Bronchial epithelial cell (primary cell): ENCODE measurements around the gene NUB1. TPM values are rescaled to one million over a fixed set of nuclear protein-coding genes. Genes with fewer than 3 reads are reported as not detected.

ENCODE experiments used
- DNase-seq: peaks from one replicate; pipeline ENCODE4 v3.0.0-alpha.2; 2010; ENCODE audit warnings: low read depth
- FAIRE-seq: peaks from 2 replicates; lab custom pipeline; 2011; peaks lifted over from hg19 to GRCh38; lab: Jason Lieb, UNC
- H3K27me3 ChIP-seq: 2 replicates; pipeline ENCODE4 v1.5.1; 2011; ENCODE audit warnings: low read length; ENCODE audit not compliant: control insufficient read depth, insufficient read depth
- H3K36me3 ChIP-seq: 2 replicates; pipeline ENCODE4 v1.5.1; 2011; ENCODE audit warnings: low read length; ENCODE audit not compliant: control insufficient read depth, insufficient read depth
- H3K4me3 ChIP-seq: 2 replicates; pipeline ENCODE4 v1.5.1; 2011; ENCODE audit warnings: mild to moderate bottlenecking, low read depth, low read length, control low read depth
- total RNA-seq: library from RNA; depleted of rRNA; stranded (reverse); fragments of >200 nt; gene quantifications from 2 replicates; pipeline ENCODE4 v1.2.1, GENCODE V29; 2014
- TF ChIP-seq, protein P1 (sequence below): IDR thresholded peaks from 2 replicates; pipeline ENCODE4 v1.5.1; 2011; ENCODE audit warnings: mild to moderate bottlenecking, moderate library complexity, low read length, control low read depth, inconsistent platforms; ENCODE audit not compliant: insufficient read depth, severe bottlenecking

The NUB1 gene
- total RNA-seq, 1 donor from 2014 or later = 34.0 TPM

DNA sequence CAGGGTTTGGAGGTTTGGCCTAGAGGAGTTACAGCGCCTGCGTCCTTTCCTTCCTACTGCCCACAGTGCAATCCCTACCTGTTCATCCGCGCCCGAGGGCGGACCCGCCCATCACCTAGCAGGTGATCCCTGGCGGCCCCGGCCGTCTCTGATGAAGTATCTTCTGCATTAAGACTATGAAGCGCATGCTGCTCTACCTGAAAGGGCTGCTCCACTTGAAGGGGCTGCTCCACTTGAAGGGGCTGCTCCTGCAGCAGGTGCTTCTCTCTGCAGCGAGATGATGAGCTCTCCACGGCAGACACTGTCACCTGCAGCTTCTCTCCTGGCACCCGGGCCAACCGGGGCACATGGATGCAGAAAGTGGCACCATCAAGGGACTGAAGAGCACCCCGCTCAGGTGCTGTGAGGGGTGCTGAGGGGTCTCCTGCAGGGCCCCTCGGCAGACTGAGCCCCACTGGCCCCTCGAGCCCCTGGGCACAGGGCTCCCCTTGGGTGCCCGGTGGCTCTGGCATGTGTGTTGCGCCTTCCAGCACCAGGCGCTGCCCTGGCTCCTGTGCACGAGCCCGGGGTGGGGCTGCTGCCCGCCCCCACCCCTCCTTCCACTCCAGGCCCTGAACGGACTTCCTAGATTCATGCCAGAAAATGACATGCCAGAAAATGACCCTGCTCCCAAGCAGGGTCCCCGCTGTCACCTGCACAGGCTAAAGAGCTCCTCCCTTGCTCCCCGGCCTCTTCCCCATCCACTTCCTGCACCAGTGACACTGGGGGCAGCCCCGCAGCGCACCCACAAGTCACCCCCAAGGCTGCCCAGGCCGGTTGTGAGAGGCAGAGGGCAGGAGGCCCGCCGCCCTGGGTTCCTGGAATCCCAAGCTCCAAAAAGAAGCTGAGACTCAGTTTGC is 38.8 kb downstream of the NUB1 start:
- Histone ChIP-seq H3K27me3 (peaks cover 17% of the 10 kb centered on the region), H3K36me3 (peaks cover 4% of the 10 kb centered on the region), H3K4me3 (no peak overlapping the region)
- FAIRE-seq (no peak), DNase-seq (no peak)
- TF ChIP-seq, protein P1, sequence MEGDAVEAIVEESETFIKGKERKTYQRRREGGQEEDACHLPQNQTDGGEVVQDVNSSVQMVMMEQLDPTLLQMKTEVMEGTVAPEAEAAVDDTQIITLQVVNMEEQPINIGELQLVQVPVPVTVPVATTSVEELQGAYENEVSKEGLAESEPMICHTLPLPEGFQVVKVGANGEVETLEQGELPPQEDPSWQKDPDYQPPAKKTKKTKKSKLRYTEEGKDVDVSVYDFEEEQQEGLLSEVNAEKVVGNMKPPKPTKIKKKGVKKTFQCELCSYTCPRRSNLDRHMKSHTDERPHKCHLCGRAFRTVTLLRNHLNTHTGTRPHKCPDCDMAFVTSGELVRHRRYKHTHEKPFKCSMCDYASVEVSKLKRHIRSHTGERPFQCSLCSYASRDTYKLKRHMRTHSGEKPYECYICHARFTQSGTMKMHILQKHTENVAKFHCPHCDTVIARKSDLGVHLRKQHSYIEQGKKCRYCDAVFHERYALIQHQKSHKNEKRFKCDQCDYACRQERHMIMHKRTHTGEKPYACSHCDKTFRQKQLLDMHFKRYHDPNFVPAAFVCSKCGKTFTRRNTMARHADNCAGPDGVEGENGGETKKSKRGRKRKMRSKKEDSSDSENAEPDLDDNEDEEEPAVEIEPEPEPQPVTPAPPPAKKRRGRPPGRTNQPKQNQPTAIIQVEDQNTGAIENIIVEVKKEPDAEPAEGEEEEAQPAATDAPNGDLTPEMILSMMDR = no peak

GRCh38 chr7:151381098-151381347 is 39.4 kb downstream of the NUB1 start:
- H3K27me3 ChIP-seq = peaks cover 17% of the 10 kb centered on the region
- TF ChIP-seq, protein P1 = no peak
- DNase-seq = no peak
- H3K36me3 ChIP-seq = peaks cover 2% of the 10 kb centered on the region
- no peak for FAIRE-seq
- H3K4me3 ChIP-seq = no peak overlapping the region

- no peaks in the 10 kb centered on the region for H3K36me3 ChIP-seq
- TF ChIP-seq, protein P1 = no peak
- FAIRE-seq (no peak), DNase-seq (no peak)
- no peak overlapping the region for H3K4me3 ChIP-seq
- peaks cover 17% of the 10 kb centered on the region for H3K27me3 ChIP-seq
Measured at GRCh38 chr7:151381348-151382078, 39.9 kb downstream of the NUB1 start.

GRCh38 chr7:151382079-151382885 is 40.7 kb downstream of the NUB1 start:
- Histone ChIP-seq H3K36me3 (no peaks in the 10 kb centered on the region), H3K27me3 (peaks cover 17% of the 10 kb centered on the region), H3K4me3 (no peak overlapping the region)
- DNase-seq (no peak), FAIRE-seq (no peak)
- TF ChIP-seq, protein P1 = no peak

DNA sequence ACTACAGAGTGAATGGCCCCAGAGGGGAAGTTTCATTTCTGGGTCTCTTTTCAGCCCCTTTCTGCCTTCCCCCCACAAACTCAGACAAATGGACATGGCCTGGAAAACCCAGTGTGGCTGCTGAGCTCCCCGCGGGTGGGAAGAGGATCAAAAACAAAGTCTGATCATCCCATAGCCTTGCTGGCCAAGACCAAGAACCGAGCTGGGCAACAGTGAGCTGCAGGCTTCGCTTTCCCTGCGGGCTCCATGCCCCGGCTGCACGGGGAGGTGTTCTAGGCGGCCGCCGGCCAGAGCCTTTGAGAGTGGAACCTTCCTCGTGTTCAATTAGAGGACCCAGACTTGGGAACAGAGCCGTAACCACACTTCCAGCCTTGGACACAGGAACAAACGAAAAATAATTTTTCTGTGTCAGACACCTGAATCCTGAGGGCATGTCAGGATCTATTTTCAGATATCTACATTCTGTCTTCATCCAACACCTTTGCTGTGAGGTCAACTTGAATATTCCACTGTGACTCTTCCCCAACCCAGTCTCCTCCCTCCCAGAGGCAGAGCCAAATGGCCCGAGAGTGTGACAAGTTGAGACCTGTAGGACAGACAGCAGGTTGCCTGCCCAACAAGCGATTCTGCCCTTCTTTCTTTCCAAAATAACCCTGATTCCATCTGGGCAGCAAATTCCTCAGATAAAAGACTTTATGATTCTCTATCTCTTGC is 42.2 kb downstream of the NUB1 start:
- Histone ChIP-seq H3K27me3 (peaks cover 17% of the 10 kb centered on the region), H3K36me3 (no peaks in the 10 kb centered on the region), H3K4me3 (no peak overlapping the region)
- FAIRE-seq = peak; percentile 28
- TF ChIP-seq, protein P1 = no peak
- peak; percentile 55 for DNase-seq
